Measurements from ENCODE around the gene IGF2. TPM values are rescaled to one million over a fixed set of nuclear protein-coding genes. Genes with fewer than 3 reads are reported as not detected.

Gene IGF2
- total and polyA plus RNA-seq, 2 donors (not counting 3 experiments of a cell fraction or from before 2014, with no cell fraction given) = 5.7 to 21.0 TPM

DNA sequence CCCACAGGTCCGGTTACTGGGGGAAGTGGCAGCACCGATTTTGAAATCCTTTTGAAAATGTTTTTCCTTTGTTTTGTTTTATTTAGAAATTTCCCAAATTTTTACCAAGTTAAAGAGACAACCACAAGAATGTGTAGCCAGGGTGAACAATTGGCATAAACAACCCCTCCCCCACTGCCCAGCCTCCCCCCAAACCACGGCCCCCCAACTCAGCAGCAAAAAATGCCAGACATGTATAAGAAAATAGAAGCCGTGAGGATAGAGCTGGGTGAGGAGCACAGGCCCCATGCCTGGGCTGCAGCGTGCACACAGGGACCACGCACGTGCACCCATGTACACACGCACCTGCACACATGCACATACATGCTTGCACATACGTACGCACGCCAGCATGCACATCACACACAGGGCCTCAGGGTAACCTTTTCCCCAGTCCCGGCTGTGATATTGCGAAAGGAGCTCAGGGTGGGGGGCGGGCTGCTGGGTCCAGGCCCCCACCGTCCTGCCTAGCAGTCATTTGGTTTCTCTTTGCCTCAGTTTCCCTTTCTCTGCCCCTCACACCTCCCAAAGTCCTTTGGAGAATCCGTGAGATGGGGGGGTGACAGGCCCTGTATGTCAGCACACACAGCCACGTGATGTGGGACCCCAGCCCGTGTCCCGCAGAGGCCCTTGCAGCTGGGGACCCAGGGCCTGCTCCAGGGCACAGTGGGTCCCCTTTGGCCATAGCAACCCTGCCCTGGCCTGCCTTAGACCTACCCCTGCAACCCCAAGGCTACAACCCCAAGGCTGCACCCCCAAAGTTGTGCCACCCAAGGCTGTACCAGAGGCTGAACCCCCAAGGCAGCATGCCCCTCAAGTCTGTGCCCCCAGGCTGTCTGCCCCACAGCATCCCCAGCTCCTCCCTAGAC, 42.9 kb downstream of the IGF2 start:
- FAIRE-seq = no peak
- DNase-seq (ENCODE audit: low read depth, low spot score) = no peak
- Histone ChIP-seq H3K4me2 (ENCODE audit: insufficient read depth, low read length) (no peak overlapping the region), H3K4me1 (ENCODE audit: control insufficient read depth, extremely low read depth, insufficient read depth, low read length) (peaks cover 27% of the 10 kb centered on the region), H3K27ac (ENCODE audit: insufficient read depth, low read depth, low read length) (peak overlapping the region; percentile 82), H2AFZ (ENCODE audit: low read depth, low read length) (peak overlapping the region; percentile 92), H3K9ac (replicated peaks; ENCODE audit: extremely low read depth, insufficient read depth, low read length) (no peak overlapping the region), H3K79me2 (ENCODE audit: control insufficient read depth, insufficient read depth, low read length) (no peaks in the 10 kb centered on the region), H3K27me3 (ENCODE audit: control insufficient read depth in 2 of 2, insufficient read depth in 2 of 2, low read length in 2 of 2) (no peaks in the 10 kb centered on the region), H3K9me3 (replicated peaks; ENCODE audit: control insufficient read depth, insufficient read depth, low read length) (no peaks in the 10 kb centered on the region), H4K20me1 (replicated peaks; ENCODE audit: control insufficient read depth, extremely low read depth, insufficient read depth, low read length) (no peaks in the 10 kb centered on the region), H3K36me3 (ENCODE audit: control insufficient read depth in 2 of 2, extremely low read depth in 1 of 2, insufficient read depth in 2 of 2, low read length in 2 of 2) (no peaks in the 10 kb centered on the region), H3K9me1 (replicated peaks; ENCODE audit: control insufficient read depth, extremely low read depth, insufficient read depth, low read length) (no peaks in the 10 kb centered on the region), H3K4me3 (replicated peaks in 1 of 3; ENCODE audit: insufficient read depth in 1 of 3, low read depth in 1 of 3, low read length in 3 of 3) (no peak overlapping the region)
- TF ChIP-seq, protein P1, sequence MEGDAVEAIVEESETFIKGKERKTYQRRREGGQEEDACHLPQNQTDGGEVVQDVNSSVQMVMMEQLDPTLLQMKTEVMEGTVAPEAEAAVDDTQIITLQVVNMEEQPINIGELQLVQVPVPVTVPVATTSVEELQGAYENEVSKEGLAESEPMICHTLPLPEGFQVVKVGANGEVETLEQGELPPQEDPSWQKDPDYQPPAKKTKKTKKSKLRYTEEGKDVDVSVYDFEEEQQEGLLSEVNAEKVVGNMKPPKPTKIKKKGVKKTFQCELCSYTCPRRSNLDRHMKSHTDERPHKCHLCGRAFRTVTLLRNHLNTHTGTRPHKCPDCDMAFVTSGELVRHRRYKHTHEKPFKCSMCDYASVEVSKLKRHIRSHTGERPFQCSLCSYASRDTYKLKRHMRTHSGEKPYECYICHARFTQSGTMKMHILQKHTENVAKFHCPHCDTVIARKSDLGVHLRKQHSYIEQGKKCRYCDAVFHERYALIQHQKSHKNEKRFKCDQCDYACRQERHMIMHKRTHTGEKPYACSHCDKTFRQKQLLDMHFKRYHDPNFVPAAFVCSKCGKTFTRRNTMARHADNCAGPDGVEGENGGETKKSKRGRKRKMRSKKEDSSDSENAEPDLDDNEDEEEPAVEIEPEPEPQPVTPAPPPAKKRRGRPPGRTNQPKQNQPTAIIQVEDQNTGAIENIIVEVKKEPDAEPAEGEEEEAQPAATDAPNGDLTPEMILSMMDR (IDR thresholded peaks at IDR 0.05; ENCODE audit: extremely low read depth in 1 of 2, insufficient read depth in 1 of 2, low read depth in 1 of 2, low read length in 2 of 2) = no peak
- no peak for TF ChIP-seq EZH2 (IDR thresholded peaks at IDR 0.05; ENCODE audit: borderline replicate concordance, low read depth, low read length, severe bottlenecking)
- TF ChIP-seq, protein P2, sequence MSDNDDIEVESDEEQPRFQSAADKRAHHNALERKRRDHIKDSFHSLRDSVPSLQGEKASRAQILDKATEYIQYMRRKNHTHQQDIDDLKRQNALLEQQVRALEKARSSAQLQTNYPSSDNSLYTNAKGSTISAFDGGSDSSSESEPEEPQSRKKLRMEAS (IDR thresholded peaks at IDR 0.05; ENCODE audit: insufficient read depth, insufficient read length) = no peak
- no peak for TF ChIP-seq MYC (IDR thresholded peaks at IDR 0.05; ENCODE audit: low read depth, low read length)
- no peak for TF ChIP-seq JUN (IDR thresholded peaks at IDR 0.05; ENCODE audit: borderline replicate concordance, insufficient read depth, insufficient read length, low read depth)
- TF ChIP-seq POLR2A (IDR thresholded peaks at IDR 0.05; ENCODE audit: low read depth, low read length) = no peak
- no peak for TF ChIP-seq FOS (IDR thresholded peaks at IDR 0.05; ENCODE audit: borderline replicate concordance, insufficient read depth, low read length)
- no peak for TF ChIP-seq POLR2AphosphoS5 (IDR thresholded peaks at IDR 0.05; ENCODE audit: insufficient read depth, low read depth, low read length)
- TF ChIP-seq GATA2 (IDR thresholded peaks at IDR 0.05; ENCODE audit: insufficient read depth, insufficient read length, low read depth, low read length) = no peak
- ChIA-PET POLR2A (no interaction called here), CTCF (interaction anchor here (1.2 to 2.9 kb wide), 4 partner anchors 13 to 60 kb away, joined by 4 to 21 read pairs (median 7); no protein-coding TSS in a partner anchor)
- dilution Hi-C loops (cut with MboI; ENCODE audit: extremely low pct_ligation_motif_present, low sequenced_read_pairs) = no loop called here
- intact Hi-C loops (cut with micrococcal nuclease) = no loop called here
- no TSS peak for BruUV-seq (replicated peaks)
